NCI-H2227 treated with DMSO at 0.1 percent for 48 hours (cell line): ENCODE data around the gene C4orf36.
A peak's percentile ranks its signal among the peaks of the same experiment; 100 is the strongest.
"Not testable (repeated sequence)": the region's sequence is repeated elsewhere in the genome, so short reads cannot be mapped to it uniquely, and the experiment has no call there.

ENCODE experiments used
- DNase-seq: peaks from one replicate; lab custom pipeline; 2025; lab: John Stamatoyannopoulos, UW

C4orf36 gene

GRCh38 chr4:86916392-86916791 lies 24.2 kb upstream of the C4orf36 start:
- no peak for DNase-seq

- DNase-seq, result no peak
Observed at GRCh38 chr4:86910820-86911684, 18.8 kb upstream of the C4orf36 start.

- DNase-seq, result no peak
Observed at GRCh38 chr4:86910369-86910768, 18.1 kb upstream of the C4orf36 start.

- DNase-seq, result no peak
Observed at GRCh38 chr4:86909546-86910295, 17.5 kb upstream of the C4orf36 start.

- DNase-seq, result no peak
Observed at GRCh38 chr4:86908251-86908657, 16.0 kb upstream of the C4orf36 start.

- DNase-seq, result no peak
Observed at GRCh38 chr4:86901864-86902263, 9.6 kb upstream of the C4orf36 start.

- DNase-seq, result no peak
Observed at GRCh38 chr4:86898562-86898961, 6.3 kb upstream of the C4orf36 start.

- DNase-seq, result no peak
Observed at GRCh38 chr4:86896596-86896995, 4.4 kb upstream of the C4orf36 start.

- peak; percentile 37 for DNase-seq
Observed at GRCh38 chr4:86895692-86896488, 3.7 kb upstream of the C4orf36 start.

- no peak for DNase-seq
Observed at GRCh38 chr4:86894455-86894854, 2.2 kb upstream of the C4orf36 start.

- no peak for DNase-seq
Observed at GRCh38 chr4:86893136-86893535, 914 bp upstream of the C4orf36 start.

GRCh38 chr4:86892636-86892960 lies 376 bp upstream of the C4orf36 start:
- DNase-seq, result peak; percentile 24

GRCh38 chr4:86890790-86891189 lies 1.4 kb downstream of the C4orf36 start:
- no peak for DNase-seq

- DNase-seq, result no peak
Observed at GRCh38 chr4:86879641-86880040, 12.6 kb downstream of the C4orf36 start.

- DNase-seq, result no peak
Observed at GRCh38 chr4:86878640-86879039, 13.6 kb downstream of the C4orf36 start.

- no peak for DNase-seq
Observed at GRCh38 chr4:86876894-86877685, 15.1 kb downstream of the C4orf36 start.

GRCh38 chr4:86875436-86875835 lies 16.8 kb downstream of the C4orf36 start:
- not testable (repeated sequence) for DNase-seq

- no peak for DNase-seq
Observed at GRCh38 chr4:86872135-86872534, 20.1 kb downstream of the C4orf36 start.

- no peak for DNase-seq
Observed at GRCh38 chr4:86870442-86871069, 21.7 kb downstream of the C4orf36 start.

GRCh38 chr4:86857341-86858052 lies 34.7 kb downstream of the C4orf36 start:
- no peak for DNase-seq

- DNase-seq, result no peak
Observed at GRCh38 chr4:86856896-86857295, 35.3 kb downstream of the C4orf36 start.
